Hepatocyte (in vitro differentiated cells): ENCODE results near the gene SYNGR4. TPM values are rescaled to one million over a fixed set of nuclear protein-coding genes. Genes with fewer than 3 reads are reported as not detected.

Experiments
- DNase-seq: peaks from one replicate; pipeline ENCODE4 v3.0.0-alpha.2; 2016; ENCODE audit warnings: low spot score
- H2AFZ ChIP-seq: fragments of 200-600 bp; sonication (generic); 2 replicates; pipeline ENCODE4 v1.6.0; 2016; ENCODE audit warnings: antibody characterized with exemption, mild to moderate bottlenecking
- H3K27ac ChIP-seq: fragments of 200-600 bp; sonication (generic); 2 replicates; pipeline ENCODE4 v1.5.1; 2016; ENCODE audit warnings: mild to moderate bottlenecking
- H3K27me3 ChIP-seq: fragments of 200-600 bp; sonication (generic); 2 replicates; pipeline ENCODE4 v1.6.1; 2016
- H3K36me3 ChIP-seq: fragments of 200-600 bp; sonication (generic); replicated peaks from 2 replicates; pipeline ENCODE4 v1.5.1; 2016; ENCODE audit warnings: low read depth; ENCODE audit not compliant: insufficient read depth
- H3K4me1 ChIP-seq: fragments of 200-600 bp; sonication (generic); 2 replicates; pipeline ENCODE4 v1.5.1; 2016; ENCODE audit warnings: mild to moderate bottlenecking, moderate library complexity; ENCODE audit not compliant: insufficient read depth
- H3K4me2 ChIP-seq: fragments of 200-600 bp; sonication (generic); 2 replicates; pipeline ENCODE4 v1.6.0; 2016
- H3K4me3 ChIP-seq: fragments of 200-600 bp; sonication (generic); 2 replicates; pipeline ENCODE4 v1.5.1; 2016; ENCODE audit warnings: mild to moderate bottlenecking
- H3K79me2 ChIP-seq: fragments of 200-600 bp; sonication (generic); 2 replicates; pipeline ENCODE4 v1.6.0; 2017; ENCODE audit warnings: mild to moderate bottlenecking
- H3K9me2 ChIP-seq: fragments of 200-600 bp; sonication (generic); replicated peaks from 2 replicates; pipeline ENCODE4 v1.6.0; 2017; ENCODE audit warnings: mild to moderate bottlenecking; ENCODE audit not compliant: insufficient read depth
- H3K9me3 ChIP-seq: fragments of 200-600 bp; sonication (generic); 2 replicates; pipeline ENCODE4 v1.5.1; 2016; ENCODE audit warnings: low read depth, mild to moderate bottlenecking
- H4K20me1 ChIP-seq: fragments of 200-600 bp; sonication (generic); 2 replicates; pipeline ENCODE4 v1.6.0; 2016; ENCODE audit warnings: mild to moderate bottlenecking; ENCODE audit not compliant: insufficient read depth, poor library complexity, severe bottlenecking
- CTCF ChIP-seq: fragments of 200-600 bp; sonication (generic); IDR thresholded peaks from 2 replicates; pipeline ENCODE4 v1.5.1; 2016; ENCODE audit warnings: antibody characterized with exemption, mild to moderate bottlenecking; ENCODE audit not compliant: poor library complexity
- EZH2 ChIP-seq: fragments of 200-600 bp; sonication (generic); IDR thresholded peaks from 2 replicates; pipeline ENCODE4 v1.6.1; 2016; ENCODE audit warnings: antibody characterized with exemption, mild to moderate bottlenecking, borderline replicate concordance
- EZH2phosphoT487 ChIP-seq: fragments of 200-600 bp; sonication (generic); IDR thresholded peaks from one replicate; pipeline ENCODE4 v1.6.1; 2018; ENCODE audit warnings: antibody characterized with exemption, mild to moderate bottlenecking, low read depth, moderate library complexity; ENCODE audit not compliant: unreplicated experiment, severe bottlenecking
- WGBS: methylation state at CpG from one replicate; pipeline ENCODE4 v1.1.6; 2016; ENCODE audit warnings: low lambda C conversion rate; ENCODE audit errors: missing lambda C conversion rate; 5-methylcytosine and 5-hydroxymethylcytosine counted together
- polyA plus RNA-seq: library from polyadenylated mRNA; unstranded; fragments of >200 nt; fragmentation: Nextera tagmentation; extraction: Ambion mirVana; gene quantifications from 2 replicates; pipeline ENCODE4 v1.2.1, GENCODE V29; 2016
- total RNA-seq: library from RNA; depleted of rRNA; stranded (reverse); fragments of >200 nt; gene quantifications from 2 replicates; pipeline ENCODE4 v1.2.3, GENCODE V29; 2014

SYNGR4 gene
- total and polyA plus RNA-seq, 2 experiments from 2014 or later = 1.3 TPM; not detected in 1

- Histone ChIP-seq H3K9me3 (no peaks in the 10 kb centered on the region), H3K36me3 (no peaks in the 10 kb centered on the region), H4K20me1 (no peaks in the 10 kb centered on the region), H2AFZ (no peak overlapping the region), H3K9me2 (no peaks in the 10 kb centered on the region), H3K79me2 (no peaks in the 10 kb centered on the region), H3K4me1 (no peaks in the 10 kb centered on the region), H3K27me3 (no peaks in the 10 kb centered on the region), H3K27ac (no peak overlapping the region), H3K4me2 (no peak overlapping the region), H3K4me3 (no peak overlapping the region)
- no peak for TF ChIP-seq EZH2
- no peak for TF ChIP-seq CTCF
- no peak for TF ChIP-seq EZH2phosphoT487
- WGBS = 74% methylated on average over 7 of the region's 7 CpGs
- no peak for DNase-seq
These were observed 53.3 kb downstream of the SYNGR4 start for GRCh38 chr19:48417421-48417820.

GRCh38 chr19:48418317-48419064 is 54.3 kb downstream of the SYNGR4 start:
- Histone ChIP-seq H3K9me3 (no peaks in the 10 kb centered on the region), H3K4me1 (no peaks in the 10 kb centered on the region), H3K27me3 (no peaks in the 10 kb centered on the region), H2AFZ (no peak overlapping the region), H3K9me2 (no peaks in the 10 kb centered on the region), H4K20me1 (no peaks in the 10 kb centered on the region), H3K36me3 (no peaks in the 10 kb centered on the region), H3K4me3 (no peak overlapping the region), H3K4me2 (no peak overlapping the region), H3K79me2 (no peaks in the 10 kb centered on the region), H3K27ac (no peak overlapping the region)
- WGBS = 95% methylated on average over 6 of the region's 6 CpGs
- no peak for TF ChIP-seq EZH2
- no peak for TF ChIP-seq EZH2phosphoT487
- TF ChIP-seq CTCF = no peak
- DNase-seq = no peak

- TF ChIP-seq EZH2phosphoT487 = no peak
- no peak for TF ChIP-seq EZH2
- TF ChIP-seq CTCF = no peak
- H4K20me1 ChIP-seq = no peaks in the 10 kb centered on the region
- no peak overlapping the region for H3K4me3 ChIP-seq
- no peak overlapping the region for H2AFZ ChIP-seq
- no peak overlapping the region for H3K27ac ChIP-seq
- DNase-seq = no peak
- H3K79me2 ChIP-seq = no peaks in the 10 kb centered on the region
- 82% methylated on average over 29 of the region's 31 CpGs for WGBS
- no peaks in the 10 kb centered on the region for H3K9me2 ChIP-seq
- no peaks in the 10 kb centered on the region for H3K27me3 ChIP-seq
- H3K4me1 ChIP-seq = no peaks in the 10 kb centered on the region
- H3K9me3 ChIP-seq = no peaks in the 10 kb centered on the region
- no peaks in the 10 kb centered on the region for H3K36me3 ChIP-seq
- H3K4me2 ChIP-seq = no peak overlapping the region
These were observed 55.2 kb downstream of the SYNGR4 start for GRCh38 chr19:48419158-48419920.
